ENCODE data around the gene FSTL4. TPM values are rescaled to one million over a fixed set of nuclear protein-coding genes. Genes with fewer than 3 reads are reported as not detected.

The FSTL4 gene
- total and polyA plus RNA-seq, 2 donors (not counting 1 experiment from before 2014, with no cell fraction given), result 0.31 to 6.7 TPM

GRCh38 chr5:133440467-133441115 lies 171.8 kb downstream of the FSTL4 start:
- Histone ChIP-seq H3K79me2 (ENCODE audit: control insufficient read depth, insufficient read depth, low read length) (no peaks in the 10 kb centered on the region), H3K36me3 (replicated peaks in 1 of 2; ENCODE audit: control extremely low read depth in 1 of 2, control insufficient read depth in 1 of 2, extremely low read depth in 1 of 2, insufficient read depth in 2 of 2, low read length in 1 of 2) (no peaks in the 10 kb centered on the region), H3K4me2 (replicated peaks; ENCODE audit: low read depth, low read length, poor library complexity, severe bottlenecking) (no peak overlapping the region), H2AFZ (ENCODE audit: insufficient read depth, low read depth, low read length, poor library complexity, severe bottlenecking) (no peak overlapping the region), H3K4me1 (ENCODE audit: control insufficient read depth in 2 of 2, insufficient read depth in 2 of 2, low read length in 2 of 2) (peaks cover 0 to 2% of the 10 kb centered on the region in 2 donors), H3K9me3 (ENCODE audit: control extremely low read depth in 1 of 3, control insufficient read depth in 2 of 3, insufficient read depth in 1 of 3, low read length in 2 of 3) (no peaks in the 10 kb centered on the region), H3K4me3 (ENCODE audit: control extremely low read depth in 1 of 5, extremely low read depth in 1 of 5, insufficient read depth in 1 of 5, low read depth in 2 of 5, low read length in 4 of 5) (no peak overlapping the region), H3K27ac (ENCODE audit: low read length in 2 of 2) (no peak overlapping the region), H3K9ac (ENCODE audit: low read length) (no peak overlapping the region), H3K27me3 (replicated peaks in 1 of 4; ENCODE audit: control extremely low read depth in 1 of 4, control insufficient read depth in 3 of 4, insufficient read depth in 4 of 4, low read length in 3 of 4) (no peaks in the 10 kb centered on the region), H4K20me1 (ENCODE audit: control insufficient read depth, insufficient read depth, low read length, poor library complexity, severe bottlenecking) (no peaks in the 10 kb centered on the region)
- Mint-ChIP-seq H3K4me1 (no peaks in the 10 kb centered on the region), H3K9me3 (ENCODE audit: insufficient read depth) (no peaks in the 10 kb centered on the region), H3K27me3 (peaks cover 13% of the 10 kb centered on the region), H3K27ac (no peak overlapping the region), H3K4me3 (no peak overlapping the region)
- POLR2A ChIA-PET, result no interaction called here
- TF ChIP-seq CTCF (IDR thresholded peaks at IDR 0.05) (no peak), EZH2 (IDR thresholded peaks at IDR 0.05; ENCODE audit: borderline replicate concordance, insufficient read depth, low read depth, low read length, poor library complexity, severe bottlenecking) (no peak)
- WGBS (ENCODE audit: insufficient coverage), result 94% methylated on average over 4 of the region's 7 CpGs
- CTCF ChIA-PET, result interaction anchor here (1.0 to 2.5 kb wide), 2 partner anchors 11 to 17 kb away, joined by 4 to 8 read pairs; no protein-coding TSS in a partner anchor
- intact Hi-C loops (cut with micrococcal nuclease), result no loop called here
- ATAC-seq (ENCODE audit: low read depth) (no peak), DNase-seq (no peak)

- H3K79me2 ChIP-seq (ENCODE audit: control insufficient read depth, insufficient read depth, low read length), result no peaks in the 10 kb centered on the region
- ATAC-seq (ENCODE audit: low read depth) (no peak), DNase-seq (no peak)
- CTCF ChIA-PET, result interaction anchor here (1.0 to 2.5 kb wide), 2 partner anchors 10 to 17 kb away, joined by 4 to 8 read pairs; no protein-coding TSS in a partner anchor
- POLR2A ChIA-PET, result no interaction called here
- no peaks in the 10 kb centered on the region for H3K36me3 ChIP-seq (replicated peaks in 1 of 2; ENCODE audit: control extremely low read depth in 1 of 2, control insufficient read depth in 1 of 2, extremely low read depth in 1 of 2, insufficient read depth in 2 of 2, low read length in 1 of 2)
- intact Hi-C loops (cut with micrococcal nuclease), result no loop called here
- H3K9me3 ChIP-seq (ENCODE audit: control extremely low read depth in 1 of 3, control insufficient read depth in 2 of 3, insufficient read depth in 1 of 3, low read length in 2 of 3), result no peaks in the 10 kb centered on the region
- Mint-ChIP-seq H3K9me3 (ENCODE audit: insufficient read depth) (no peaks in the 10 kb centered on the region), H3K27me3 (peaks cover 13% of the 10 kb centered on the region), H3K27ac (no peak overlapping the region), H3K4me3 (no peak overlapping the region), H3K4me1 (peaks cover 5% of the 10 kb centered on the region)
- H3K4me2 ChIP-seq (replicated peaks; ENCODE audit: low read depth, low read length, poor library complexity, severe bottlenecking), result no peak overlapping the region
- peaks cover 0 to 8% of the 10 kb centered on the region in 2 donors for H3K4me1 ChIP-seq (ENCODE audit: control insufficient read depth in 2 of 2, insufficient read depth in 2 of 2, low read length in 2 of 2)
- H3K27me3 ChIP-seq (replicated peaks in 1 of 4; ENCODE audit: control extremely low read depth in 1 of 4, control insufficient read depth in 3 of 4, insufficient read depth in 4 of 4, low read length in 3 of 4), result no peaks in the 10 kb centered on the region
- H2AFZ ChIP-seq (ENCODE audit: insufficient read depth, low read depth, low read length, poor library complexity, severe bottlenecking), result no peak overlapping the region
- 90% methylated on average over 8 of the region's 8 CpGs for WGBS (ENCODE audit: insufficient coverage)
- TF ChIP-seq CTCF (IDR thresholded peaks at IDR 0.05) (no peak), EZH2 (IDR thresholded peaks at IDR 0.05; ENCODE audit: borderline replicate concordance, insufficient read depth, low read depth, low read length, poor library complexity, severe bottlenecking) (no peak)
- no peaks in the 10 kb centered on the region for H4K20me1 ChIP-seq (ENCODE audit: control insufficient read depth, insufficient read depth, low read length, poor library complexity, severe bottlenecking)
- no peak overlapping the region for H3K4me3 ChIP-seq (ENCODE audit: control extremely low read depth in 1 of 5, extremely low read depth in 1 of 5, insufficient read depth in 1 of 5, low read depth in 2 of 5, low read length in 4 of 5)
- H3K27ac ChIP-seq (ENCODE audit: low read length in 2 of 2), result no peak overlapping the region
- no peak overlapping the region for H3K9ac ChIP-seq (ENCODE audit: low read length)
Observed at GRCh38 chr5:133439859-133440258, 172.5 kb downstream of the FSTL4 start.

All from B cell (primary cell).